Measurements from ENCODE around the gene ABCB10.

Gene ABCB10

GRCh38 chr1:229578168-229579058 is 19.9 kb upstream of the ABCB10 start:
- no peaks in the 10 kb centered on the region for H3K9me3 ChIP-seq
- H3K27me3 ChIP-seq = no peaks in the 10 kb centered on the region
- no peak for DNase-seq

DNA sequence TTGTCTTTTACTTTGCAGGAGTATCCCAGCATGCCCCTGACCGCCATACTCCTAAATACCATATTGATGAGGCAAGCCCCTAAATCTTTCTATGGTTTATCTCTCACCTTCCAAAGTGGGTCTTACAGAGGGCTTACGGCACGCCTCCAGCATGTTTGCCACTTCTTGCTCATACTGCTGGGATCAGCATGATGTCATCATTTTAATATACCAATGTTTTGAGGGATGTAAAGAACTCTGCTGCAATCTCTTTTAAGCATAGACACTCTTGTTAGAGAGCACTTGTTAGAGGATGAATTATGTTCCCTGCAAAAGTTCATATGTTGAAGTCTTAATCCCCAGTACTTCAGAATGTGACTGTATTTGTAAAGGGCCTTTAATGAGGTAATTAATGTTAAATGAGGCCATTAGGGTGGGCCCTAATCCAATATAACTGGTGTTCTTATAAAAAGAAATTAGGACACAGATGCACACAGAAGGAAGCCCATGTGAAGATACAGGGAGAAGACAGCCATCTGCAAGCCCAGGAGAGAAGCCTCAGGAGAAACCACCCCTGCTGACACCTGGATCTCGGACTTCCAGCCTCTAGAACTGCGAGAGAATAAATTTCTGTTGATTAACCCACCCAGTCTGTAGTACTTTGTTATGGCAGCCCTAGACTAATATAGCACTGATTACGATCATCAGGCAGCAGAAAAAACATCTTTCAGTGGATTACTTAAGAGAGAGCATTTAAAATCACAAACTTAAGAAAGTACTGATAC is 16.4 kb upstream of the ABCB10 start:
- Histone ChIP-seq H3K27me3 (no peaks in the 10 kb centered on the region), H3K4me1 (peaks cover 15% of the 10 kb centered on the region), H3K9me3 (no peaks in the 10 kb centered on the region), H3K4me3 (ENCODE audit: low read depth, low read length) (no peak overlapping the region), H3K36me3 (no peaks in the 10 kb centered on the region)
- DNase-seq = no peak
- no peak for TF ChIP-seq CTCF (IDR thresholded peaks at IDR 0.05; ENCODE audit: low read depth, low read length)

More at GRCh38 chr1:229578168-229579058, 19.9 kb upstream of the ABCB10 start:
- Histone ChIP-seq H3K4me1 (peaks cover 15% of the 10 kb centered on the region), H3K36me3 (no peaks in the 10 kb centered on the region), H3K4me3 (ENCODE audit: low read depth, low read length) (no peak overlapping the region; the same call in 1 of the 2 replicates)
- TF ChIP-seq CTCF (IDR thresholded peaks at IDR 0.05; ENCODE audit: low read depth, low read length) = no peak

DNA sequence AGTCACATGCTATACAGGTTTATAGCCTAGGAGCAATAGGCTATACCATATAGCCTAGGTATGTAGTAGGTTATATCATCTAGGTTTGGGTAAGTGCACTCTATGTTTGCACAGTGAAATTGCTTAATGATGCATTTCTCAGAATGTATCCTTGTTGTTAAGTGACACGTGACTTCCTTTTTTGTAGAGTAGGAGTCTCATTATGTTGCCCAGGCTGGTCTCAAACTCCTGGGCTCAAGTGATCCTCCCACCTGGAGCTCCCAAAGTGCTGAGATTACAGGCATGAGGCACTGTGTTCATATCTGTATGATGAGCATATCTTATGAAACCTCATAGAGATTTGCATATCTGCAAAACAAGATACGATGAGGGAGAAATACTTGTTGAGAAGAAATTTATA is 13.8 kb upstream of the ABCB10 start:
- Histone ChIP-seq H3K9me3 (no peaks in the 10 kb centered on the region), H3K36me3 (no peaks in the 10 kb centered on the region), H3K27me3 (no peaks in the 10 kb centered on the region), H3K4me1 (peaks cover 5% of the 10 kb centered on the region), H3K4me3 (ENCODE audit: low read depth, low read length) (no peak overlapping the region)
- no peak for DNase-seq
- no peak for TF ChIP-seq CTCF (IDR thresholded peaks at IDR 0.05; ENCODE audit: low read depth, low read length)

GRCh38 chr1:229570891-229571516 is 12.5 kb upstream of the ABCB10 start:
- Histone ChIP-seq H3K9me3 (no peaks in the 10 kb centered on the region), H3K27me3 (no peaks in the 10 kb centered on the region), H3K4me1 (peaks cover 5% of the 10 kb centered on the region), H3K4me3 (ENCODE audit: low read depth, low read length) (no peak overlapping the region), H3K36me3 (no peaks in the 10 kb centered on the region)
- no peak for TF ChIP-seq CTCF (IDR thresholded peaks at IDR 0.05; ENCODE audit: low read depth, low read length)
- DNase-seq = no peak

- no peak overlapping the region for H3K4me3 ChIP-seq (ENCODE audit: low read depth, low read length)
- H3K27me3 ChIP-seq = no peaks in the 10 kb centered on the region
- TF ChIP-seq CTCF (IDR thresholded peaks at IDR 0.05; ENCODE audit: low read depth, low read length) = no peak
- peaks cover 3% of the 10 kb centered on the region for H3K4me1 ChIP-seq
- no peaks in the 10 kb centered on the region for H3K36me3 ChIP-seq
- DNase-seq = no peak
- no peaks in the 10 kb centered on the region for H3K9me3 ChIP-seq
These were observed 11.8 kb upstream of the ABCB10 start for GRCh38 chr1:229570305-229570704.

All from BE2C (cell line).